Upper lobe of right lung (tissue), 1 donor: ENCODE data around the gene FN1. TPM values are rescaled to one million over a fixed set of nuclear protein-coding genes. Genes with fewer than 3 reads are reported as not detected.

Source experiments
- ATAC-seq: fragments of 200-7000 bp; cut with Tn5 transposase; one replicate; pipeline ENCODE4 v1.9.1; 2020; ENCODE audit warnings: mild to moderate bottlenecking, moderate library complexity
- DNase-seq: peaks from one replicate; pipeline ENCODE4 v3.0.0-alpha.2; 2020
- H3K27ac ChIP-seq: fragments of 200-600 bp; one replicate; pipeline ENCODE4 v1.8.0; 2022
- H3K27me3 ChIP-seq: fragments of 200-600 bp; one replicate; pipeline ENCODE4 v1.8.0; 2022; ENCODE audit warnings: mild to moderate bottlenecking
- H3K36me3 ChIP-seq: fragments of 200-600 bp; one replicate; pipeline ENCODE4 v1.8.0; 2022
- H3K4me1 ChIP-seq: fragments of 200-600 bp; one replicate; pipeline ENCODE4 v1.8.0; 2022
- H3K4me3 ChIP-seq: fragments of 200-600 bp; one replicate; pipeline ENCODE4 v1.8.0; 2022; ENCODE audit warnings: mild to moderate bottlenecking
- H3K9me3 ChIP-seq: fragments of 200-600 bp; one replicate; pipeline ENCODE4 v1.8.0; 2022
- CTCF ChIP-seq: fragments of 200-600 bp; IDR thresholded peaks from one replicate; pipeline ENCODE4 v1.8.0; 2022; ENCODE audit warnings: antibody characterized with exemption
- intact Hi-C: fragments of 100-400 bp; cut with DNase I; formaldehyde crosslinking; loops from one replicate; pipeline ENCODE4 v1.11.0; 2022
- total RNA-seq: library from RNA; stranded (reverse); fragmentation: NEBNext Ultra II Directional; extraction: Animal tissue kit (Norgen Biotek cat#: 25700); gene quantifications from one replicate; pipeline ENCODE4 v1.2.1, GENCODE V29; 2021
- donor health status: DM: no; HTN: yes; CAD: no; lungs with severe emphysema.

Gene FN1
- total RNA-seq, 1 donor from 2014 or later, result 955 TPM

- H3K36me3 ChIP-seq, result no peaks in the 10 kb centered on the region
- intact Hi-C loops, result no loop called here
- H3K9me3 ChIP-seq, result no peaks in the 10 kb centered on the region
- no peak for ATAC-seq
- no peaks in the 10 kb centered on the region for H3K4me1 ChIP-seq
- no peak overlapping the region for H3K27ac ChIP-seq
- no peak for TF ChIP-seq CTCF
- no peak for DNase-seq
- H3K4me3 ChIP-seq, result no peak overlapping the region
- H3K27me3 ChIP-seq, result no peaks in the 10 kb centered on the region
Observed at GRCh38 chr2:215439980-215440512, 4.2 kb upstream of the FN1 start.

- TF ChIP-seq CTCF, result no peak
- intact Hi-C loops, result no loop called here
- H3K9me3 ChIP-seq, result no peaks in the 10 kb centered on the region
- H3K27ac ChIP-seq, result no peak overlapping the region
- H3K4me3 ChIP-seq, result no peak overlapping the region
- H3K36me3 ChIP-seq, result no peaks in the 10 kb centered on the region
- H3K4me1 ChIP-seq, result no peaks in the 10 kb centered on the region
- no peak for ATAC-seq
- DNase-seq, result no peak
- H3K27me3 ChIP-seq, result no peaks in the 10 kb centered on the region
Observed at GRCh38 chr2:215439404-215439803, 3.5 kb upstream of the FN1 start.

- intact Hi-C loops, result no loop called here
- Histone ChIP-seq H3K36me3 (no peaks in the 10 kb centered on the region), H3K4me1 (no peaks in the 10 kb centered on the region), H3K9me3 (no peaks in the 10 kb centered on the region), H3K4me3 (peak overlapping the region; percentile 67), H3K27ac (peak overlapping the region; percentile 83), H3K27me3 (no peaks in the 10 kb centered on the region)
- no peak for TF ChIP-seq CTCF
- no peak for DNase-seq
- ATAC-seq, result no peak
Observed at GRCh38 chr2:215437614-215438013, 1.7 kb upstream of the FN1 start.

- Histone ChIP-seq H3K9me3 (no peaks in the 10 kb centered on the region), H3K4me3 (peak overlapping the region; percentile 67), H3K4me1 (no peaks in the 10 kb centered on the region), H3K27me3 (no peaks in the 10 kb centered on the region), H3K27ac (peak overlapping the region; percentile 83), H3K36me3 (no peaks in the 10 kb centered on the region)
- no peak for DNase-seq
- peak; percentile 29 for ATAC-seq
- TF ChIP-seq CTCF, result no peak
- intact Hi-C loops, result no loop called here
Observed at GRCh38 chr2:215436705-215437565, 1.1 kb upstream of the FN1 start.

GRCh38 chr2:215435280-215435869, 493 bp downstream of the FN1 start:
- TF ChIP-seq CTCF, result no peak
- ATAC-seq (peak; percentile 62), DNase-seq (peak; percentile 67)
- Histone ChIP-seq H3K4me3 (peak overlapping the region; percentile 67), H3K27me3 (no peaks in the 10 kb centered on the region), H3K4me1 (peaks cover 2% of the 10 kb centered on the region), H3K36me3 (no peaks in the 10 kb centered on the region), H3K27ac (peak overlapping the region; percentile 68), H3K9me3 (no peaks in the 10 kb centered on the region)
- intact Hi-C loops, result no loop called here
